Hepatocyte (in vitro differentiated cells): ENCODE data around the gene LDLRAD2.

Source experiments
- CTCF ChIP-seq: fragments of 200-600 bp; sonication (generic); IDR thresholded peaks from 2 replicates; pipeline ENCODE4 v1.5.1; 2016; ENCODE audit warnings: antibody characterized with exemption, mild to moderate bottlenecking; ENCODE audit not compliant: poor library complexity
- EZH2 ChIP-seq: fragments of 200-600 bp; sonication (generic); IDR thresholded peaks from 2 replicates; pipeline ENCODE4 v1.6.1; 2016; ENCODE audit warnings: antibody characterized with exemption, mild to moderate bottlenecking, borderline replicate concordance

GRCh38 chr1:21786640-21787039, 25.4 kb upstream of the LDLRAD2 start:
- no peak for TF ChIP-seq CTCF
- no peak for TF ChIP-seq EZH2
